Hepatic stellate cell (primary cell): ENCODE data around the gene INCENP.
A peak's percentile ranks its signal among the peaks of the same experiment; 100 is the strongest.

Experiments
- DNase-seq: peaks from one replicate; pipeline ENCODE4 v3.0.0; 2011; ENCODE audit warnings: low spot score

The INCENP gene

DNA sequence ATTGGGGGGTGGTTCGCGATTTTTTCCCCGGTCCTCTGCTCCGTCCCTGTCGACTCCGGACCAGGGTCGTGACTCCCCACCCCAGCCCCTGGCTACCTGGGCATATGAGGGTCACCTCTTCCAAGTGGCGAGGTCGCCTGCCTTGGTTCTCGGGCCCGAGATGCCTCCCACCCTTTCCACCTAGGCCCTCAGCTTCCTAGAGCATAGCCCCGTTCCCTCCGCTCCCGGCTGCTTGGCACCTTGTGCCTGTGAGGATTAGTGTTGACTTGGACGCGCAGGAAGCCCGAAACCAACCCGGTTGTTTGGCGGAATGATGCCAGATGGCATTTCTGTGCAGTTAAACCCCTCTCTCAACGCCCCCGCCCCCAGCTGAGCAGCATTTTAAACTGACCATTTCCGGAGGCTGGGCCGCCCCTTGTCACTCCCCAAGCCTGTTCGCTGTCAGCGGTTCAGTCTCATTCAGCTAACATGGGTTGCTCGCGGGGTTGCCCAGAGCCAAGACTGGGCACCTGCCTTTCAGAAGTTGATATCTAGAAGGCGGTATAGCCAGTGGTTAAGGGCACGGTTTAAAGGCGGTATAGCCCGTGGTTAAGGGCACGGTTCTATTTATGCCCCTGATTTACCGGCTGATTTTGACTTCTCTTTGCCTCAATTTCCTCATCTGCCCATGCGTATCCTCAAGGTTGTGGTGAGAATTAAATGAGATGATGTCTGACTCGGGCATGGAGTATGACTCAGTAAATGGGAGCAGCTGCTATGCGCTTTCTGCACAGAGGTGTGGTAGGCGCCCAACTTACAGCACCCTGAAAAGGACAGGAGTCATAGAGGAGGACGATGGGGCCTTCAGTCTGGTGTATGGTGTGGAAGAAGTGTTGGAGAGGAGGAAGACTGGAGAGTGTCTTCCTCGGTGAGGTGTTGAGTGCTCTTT is 639 bp downstream of the INCENP start:
- DNase-seq, result peak; percentile 50

DNA sequence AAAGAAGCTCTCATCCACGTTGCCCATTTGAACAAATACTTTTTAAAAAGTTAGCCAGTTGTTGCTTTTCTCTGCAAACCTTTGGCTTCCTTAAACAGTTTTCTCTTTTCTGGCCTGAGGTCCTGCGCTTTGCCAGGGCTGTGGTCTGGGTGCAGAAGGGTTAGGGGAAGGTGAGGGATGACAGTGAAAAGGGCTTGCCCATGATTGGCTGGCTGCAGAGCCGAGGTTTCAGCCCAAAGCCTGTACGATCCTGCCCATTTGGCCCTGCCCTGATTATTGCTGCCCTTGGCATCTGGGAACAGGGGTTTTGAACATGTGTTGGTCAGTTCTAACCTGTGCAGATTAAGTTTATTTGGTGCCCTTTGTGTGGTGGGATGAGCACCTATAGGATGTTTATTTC is 1.5 kb downstream of the INCENP start:
- no peak for DNase-seq

DNA sequence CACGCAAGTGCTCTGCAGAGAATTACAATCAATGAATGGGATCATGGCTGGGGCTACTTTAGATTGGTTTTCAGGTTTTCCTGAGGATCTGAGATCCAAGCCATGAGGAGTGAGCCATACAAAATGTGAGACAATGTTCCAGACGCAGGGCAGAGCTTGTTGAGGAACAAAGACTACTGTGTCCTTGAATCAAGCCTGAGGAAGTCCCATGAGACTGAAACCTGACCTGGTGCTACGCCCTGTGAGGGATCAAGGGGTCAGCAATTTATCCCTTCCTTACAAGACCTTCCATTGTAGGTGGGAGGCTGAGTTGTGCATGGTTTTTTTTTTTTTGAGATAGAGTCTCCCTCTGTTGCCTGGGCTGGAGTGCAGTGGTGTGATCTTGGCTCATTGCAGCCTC is 2.1 kb downstream of the INCENP start:
- DNase-seq, result no peak

DNA sequence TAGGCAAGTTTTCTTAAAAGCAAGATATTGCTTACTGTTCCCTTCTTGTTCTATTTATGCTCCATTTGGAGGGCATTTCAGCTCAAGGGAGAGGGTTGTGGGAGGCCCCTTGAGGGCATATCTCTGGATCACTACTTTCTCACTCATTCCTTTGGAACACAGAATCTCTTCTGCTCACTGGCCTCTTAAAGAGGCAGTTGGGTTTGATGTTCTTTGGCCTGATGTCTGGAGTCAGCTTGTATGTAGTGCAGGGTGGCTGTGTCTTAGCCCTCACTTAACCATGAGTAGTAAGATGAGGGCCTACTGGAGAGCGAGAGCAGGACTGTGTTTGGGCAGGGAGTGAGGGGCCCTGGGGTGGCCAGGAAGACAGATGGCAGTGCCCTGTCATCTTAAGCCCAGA is 3.6 kb downstream of the INCENP start:
- no peak for DNase-seq

DNA sequence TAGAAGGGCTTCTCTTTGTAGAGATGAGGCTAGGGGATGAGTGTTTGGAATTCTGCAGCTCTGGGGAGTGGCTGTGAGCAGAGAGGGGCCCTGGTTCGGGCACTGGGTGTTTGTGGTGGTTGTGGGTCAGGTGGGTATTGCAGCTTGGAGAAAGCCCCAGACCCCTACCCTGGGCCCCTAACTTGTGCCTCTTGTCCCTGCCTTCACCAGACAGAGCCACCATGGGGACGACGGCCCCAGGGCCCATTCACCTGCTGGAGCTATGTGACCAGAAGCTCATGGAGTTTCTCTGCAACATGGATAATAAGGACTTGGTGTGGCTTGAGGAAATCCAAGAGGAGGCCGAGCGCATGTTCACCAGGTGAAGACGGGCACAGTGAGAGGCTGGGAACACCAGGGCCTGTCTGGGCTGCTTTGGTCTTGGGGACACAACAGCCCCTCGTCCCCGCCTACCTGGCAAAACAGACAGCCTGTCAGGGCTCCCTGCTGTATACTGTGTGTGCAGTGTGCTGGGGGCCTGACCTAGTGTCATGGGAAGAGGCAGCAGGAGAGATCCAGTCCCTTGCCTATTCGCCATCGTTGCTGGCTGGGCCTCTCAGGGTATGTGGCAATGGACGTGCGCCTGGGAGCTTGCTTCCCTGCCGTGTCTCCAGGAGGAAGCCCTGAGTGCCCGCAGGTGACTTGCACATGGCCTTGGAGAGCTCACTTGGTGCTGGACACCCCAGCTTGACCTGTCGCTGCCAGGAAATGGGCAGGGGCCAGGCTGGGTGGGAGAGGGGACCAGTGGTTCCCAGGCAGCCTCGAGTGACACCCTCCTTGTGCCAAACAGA is 4.3 kb downstream of the INCENP start:
- no peak for DNase-seq

DNA sequence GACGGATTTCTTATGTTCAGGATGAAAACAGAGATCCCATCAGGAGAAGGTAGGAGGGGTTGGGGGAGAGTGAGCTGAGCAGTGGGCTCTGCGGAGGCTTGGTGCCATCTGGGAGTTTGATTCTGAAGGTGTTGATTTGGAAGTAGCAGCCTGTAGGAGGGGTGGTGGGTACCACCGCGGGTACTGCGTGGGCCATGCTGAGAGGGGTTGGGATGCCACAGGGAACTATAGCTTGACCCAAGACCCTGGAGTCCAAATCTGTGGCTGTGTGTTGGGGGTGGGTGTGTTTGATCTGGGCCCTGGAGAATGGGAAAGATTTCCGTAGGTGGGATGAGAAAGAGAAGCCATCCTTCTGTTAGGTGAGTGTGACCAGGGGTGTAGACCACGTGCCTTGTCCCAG is 5.0 kb downstream of the INCENP start:
- DNase-seq, result no peak

DNA sequence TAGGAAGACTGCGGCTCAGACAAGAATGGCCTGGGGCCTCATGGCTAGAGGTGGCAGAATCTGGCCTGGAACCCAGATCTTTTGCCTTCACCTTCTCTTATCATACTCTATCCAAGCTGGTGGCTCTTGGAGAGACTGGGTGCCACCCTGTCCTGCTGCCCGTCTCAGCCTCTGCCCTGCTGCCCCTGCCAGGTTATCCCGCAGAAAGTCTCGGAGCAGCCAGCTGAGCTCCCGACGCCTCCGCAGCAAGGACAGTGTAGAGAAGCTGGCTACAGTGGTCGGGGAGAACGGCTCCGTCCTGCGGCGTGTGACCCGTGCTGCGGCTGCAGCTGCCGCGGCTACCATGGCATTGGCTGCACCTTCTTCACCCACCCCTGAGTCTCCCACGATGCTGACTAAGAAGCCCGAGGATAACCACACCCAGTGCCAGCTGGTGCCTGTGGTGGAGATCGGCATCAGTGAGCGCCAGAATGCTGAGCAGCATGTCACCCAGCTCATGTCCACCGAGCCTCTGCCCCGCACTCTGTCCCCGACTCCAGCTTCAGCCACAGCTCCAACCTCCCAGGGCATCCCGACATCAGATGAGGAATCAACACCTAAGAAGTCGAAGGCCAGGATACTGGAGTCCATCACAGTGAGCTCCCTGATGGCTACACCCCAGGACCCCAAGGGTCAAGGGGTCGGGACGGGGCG is 5.9 kb downstream of the INCENP start:
- DNase-seq, result no peak

DNA sequence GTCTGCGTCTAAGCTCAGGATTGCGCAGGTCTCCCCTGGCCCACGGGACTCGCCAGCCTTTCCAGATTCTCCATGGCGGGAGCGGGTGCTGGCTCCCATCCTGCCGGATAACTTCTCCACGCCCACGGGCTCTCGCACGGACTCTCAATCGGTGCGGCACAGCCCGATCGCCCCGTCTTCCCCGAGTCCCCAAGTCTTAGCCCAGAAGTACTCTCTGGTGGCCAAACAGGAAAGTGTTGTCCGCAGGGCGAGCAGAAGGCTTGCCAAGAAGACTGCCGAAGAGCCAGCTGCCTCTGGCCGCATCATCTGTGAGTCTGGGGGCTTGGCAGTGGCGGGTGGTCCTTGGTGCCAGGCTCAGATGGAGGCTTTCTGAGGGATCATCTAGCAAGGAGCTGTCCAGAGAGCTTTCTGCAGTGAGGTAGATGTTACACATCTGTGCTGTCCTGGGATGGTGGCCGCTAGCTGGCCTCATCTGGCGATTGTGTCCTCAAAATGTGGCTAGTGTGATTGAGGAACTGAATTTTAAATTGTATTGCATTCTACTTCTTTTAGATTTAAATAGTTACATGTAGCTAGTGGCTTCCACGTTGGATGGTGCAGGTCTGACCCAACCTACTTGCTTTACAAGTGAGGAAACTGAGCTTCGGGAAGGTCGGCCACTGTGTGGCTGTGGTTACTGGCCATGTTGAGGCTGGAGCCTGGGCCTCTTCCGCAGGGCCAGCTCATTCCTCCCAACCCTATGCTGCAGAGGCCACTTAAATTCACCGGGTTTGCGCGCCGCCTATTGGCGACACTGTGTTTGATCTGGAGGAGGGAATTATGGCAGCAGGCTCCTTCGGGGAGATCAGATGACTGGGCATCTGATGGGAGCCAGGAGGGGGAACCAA is 6.7 kb downstream of the INCENP start:
- DNase-seq, result no peak

DNA sequence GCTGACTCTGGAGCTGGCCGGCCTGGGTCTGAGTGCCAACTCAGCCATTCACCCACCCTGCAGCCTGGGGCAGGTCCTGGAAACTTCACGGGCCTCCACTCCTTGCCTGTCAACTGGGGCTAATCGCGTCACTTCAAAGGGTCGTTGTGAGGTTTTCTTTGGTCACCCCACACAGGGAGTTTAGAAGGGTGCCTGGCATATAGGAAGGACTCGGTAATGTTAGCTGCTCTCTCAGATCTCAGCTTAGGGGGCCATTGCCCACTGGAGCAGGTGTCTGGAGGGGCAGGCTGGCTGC is 7.3 kb downstream of the INCENP start:
- DNase-seq, result no peak

DNA sequence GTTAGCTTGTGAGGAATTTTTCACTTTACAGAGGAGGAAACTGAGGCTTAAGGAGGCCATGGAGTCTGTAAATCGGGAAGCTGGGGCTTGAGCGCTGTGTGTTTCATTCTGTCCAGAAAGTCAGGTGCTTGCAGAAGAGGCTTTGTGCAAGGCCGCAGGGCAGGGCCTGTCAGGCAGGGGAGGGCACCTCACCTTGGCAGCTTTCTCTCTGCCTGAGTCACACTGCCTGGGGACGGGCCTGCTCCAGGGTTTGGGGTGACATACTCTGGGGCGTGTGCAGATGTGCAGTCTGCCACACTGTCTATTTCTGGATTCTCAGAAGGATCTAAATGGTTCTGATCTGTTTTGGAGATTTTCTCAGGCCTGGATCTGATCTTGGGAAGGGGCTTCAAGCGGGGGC is 8.4 kb downstream of the INCENP start:
- DNase-seq, result no peak

DNA sequence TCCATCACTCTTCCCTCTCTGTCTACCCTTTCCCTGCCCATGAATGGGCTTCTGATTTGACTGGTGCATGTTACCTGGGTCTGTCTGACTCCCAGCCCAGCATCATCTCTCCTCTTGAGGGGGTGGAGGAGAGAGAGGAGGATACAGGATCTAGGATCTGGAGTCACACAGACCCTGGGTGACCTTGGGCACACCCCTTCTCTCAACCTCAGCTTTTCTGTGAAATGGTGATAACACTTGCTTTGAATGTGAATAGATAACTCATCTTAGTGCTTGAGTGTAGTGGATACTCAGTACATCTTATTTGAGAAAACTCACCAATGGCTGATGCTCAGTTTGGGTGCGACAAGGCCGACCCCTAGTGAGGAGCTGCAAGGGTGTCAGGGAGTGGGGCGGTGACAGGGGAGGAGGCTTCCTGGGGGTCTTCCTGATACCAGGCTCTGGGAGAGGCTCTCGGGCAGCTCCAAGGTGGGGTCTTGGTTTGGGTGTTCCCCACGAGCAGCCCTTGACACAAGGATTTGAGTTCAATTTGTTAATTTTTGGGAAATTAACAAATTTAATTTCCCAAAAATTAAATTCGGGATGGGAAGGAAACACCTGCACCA is 9.0 kb downstream of the INCENP start:
- DNase-seq, result no peak

DNA sequence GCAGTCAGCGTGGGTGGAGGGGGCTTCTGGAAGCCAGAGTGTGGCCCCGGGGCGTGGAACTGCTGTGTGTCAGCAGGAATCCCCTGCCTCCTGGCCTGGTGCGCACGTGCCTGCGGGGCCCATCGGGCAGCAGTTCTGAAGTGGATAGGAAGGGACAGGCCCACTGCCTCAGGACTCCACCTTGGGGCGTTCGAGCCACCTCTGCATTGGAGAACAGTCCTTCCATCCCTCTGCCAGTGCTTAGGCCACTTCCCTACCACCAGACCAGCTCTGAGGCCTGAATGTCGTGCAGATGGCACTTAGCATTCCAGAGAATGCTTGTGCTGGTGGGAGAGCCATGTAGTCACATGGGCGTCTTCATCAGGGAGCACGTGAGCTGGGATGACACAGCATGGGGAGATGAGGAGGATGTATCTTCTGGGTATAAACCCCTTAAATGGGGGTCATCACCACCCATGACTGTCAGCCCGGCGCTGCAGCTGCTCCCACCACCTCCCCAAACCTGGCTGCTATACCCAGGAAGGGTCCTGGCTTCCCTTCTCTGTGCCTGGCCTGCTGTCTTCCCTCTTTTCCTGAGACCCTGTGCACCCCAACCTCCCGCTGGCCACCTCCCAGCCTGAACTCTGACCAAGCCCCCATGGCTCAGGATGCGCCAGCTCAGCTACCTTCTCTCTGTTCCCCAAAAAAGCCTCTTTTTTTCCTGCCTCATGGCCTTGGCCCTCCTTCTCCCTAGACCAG is 9.7 kb downstream of the INCENP start:
- no peak for DNase-seq

DNA sequence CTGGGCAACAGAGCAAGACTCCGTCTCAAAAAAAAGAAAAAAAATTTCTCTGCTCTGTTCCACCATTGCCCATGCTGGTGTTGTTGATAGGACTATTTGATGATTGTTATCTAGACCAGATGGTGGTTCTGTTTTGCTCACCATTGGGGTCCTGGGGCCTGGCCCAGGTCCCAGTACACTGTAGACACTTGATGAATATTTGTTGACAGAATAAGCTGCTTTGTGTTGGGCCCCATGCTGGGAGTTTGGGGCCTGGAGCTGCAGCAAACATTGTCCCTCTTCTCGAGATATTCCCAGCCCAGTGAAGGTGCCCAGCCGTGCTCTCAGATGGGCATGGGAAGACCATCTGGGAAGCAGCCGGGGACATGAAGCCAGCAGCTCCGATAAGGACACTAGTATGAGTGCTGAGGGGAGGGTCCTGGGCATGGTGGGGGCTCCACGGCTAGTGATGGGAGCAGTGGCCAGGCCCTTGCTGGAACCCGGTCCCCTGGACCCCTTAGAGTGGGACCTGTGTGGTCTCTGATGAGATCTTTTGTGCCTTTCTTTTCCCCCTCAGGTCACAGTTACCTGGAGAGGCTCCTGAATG is 13.6 kb downstream of the INCENP start:
- DNase-seq, result no peak

DNA sequence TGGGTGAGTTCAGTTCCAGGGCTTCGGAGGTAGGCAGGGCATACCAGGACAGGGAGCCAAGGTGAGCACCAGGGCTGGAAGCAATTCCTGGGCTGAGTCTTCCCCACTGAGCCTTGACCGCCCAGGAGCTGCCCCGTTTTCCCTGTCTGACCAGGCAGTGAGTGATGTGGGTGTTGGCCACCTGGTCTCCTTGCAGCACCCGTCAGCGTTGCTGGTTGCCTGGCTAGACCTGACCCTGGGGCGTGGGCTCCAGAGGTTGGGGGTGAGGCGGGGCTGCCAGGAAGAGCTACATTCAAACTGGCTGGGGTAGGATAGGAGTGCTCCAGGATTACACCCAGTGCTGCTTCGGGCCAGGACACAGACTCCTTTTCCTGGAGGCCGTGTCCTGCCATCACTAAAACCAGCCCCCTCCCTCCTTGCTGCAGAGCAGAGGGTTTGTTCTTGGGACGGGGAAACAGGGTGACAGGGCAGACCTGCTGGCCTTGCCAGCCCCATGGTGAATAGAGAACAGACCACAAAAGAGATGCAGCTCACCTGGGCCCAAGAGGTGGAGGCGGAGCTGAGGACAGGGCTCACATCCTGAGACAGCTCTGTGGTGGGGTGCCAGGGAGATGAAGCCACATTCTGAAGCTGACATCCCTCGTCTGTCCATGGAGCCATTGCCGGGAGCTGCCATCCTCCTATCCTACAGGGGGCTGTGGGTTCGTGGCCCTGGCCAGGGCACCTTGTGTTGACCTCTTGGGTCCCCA is 14.2 kb downstream of the INCENP start:
- no peak for DNase-seq

DNA sequence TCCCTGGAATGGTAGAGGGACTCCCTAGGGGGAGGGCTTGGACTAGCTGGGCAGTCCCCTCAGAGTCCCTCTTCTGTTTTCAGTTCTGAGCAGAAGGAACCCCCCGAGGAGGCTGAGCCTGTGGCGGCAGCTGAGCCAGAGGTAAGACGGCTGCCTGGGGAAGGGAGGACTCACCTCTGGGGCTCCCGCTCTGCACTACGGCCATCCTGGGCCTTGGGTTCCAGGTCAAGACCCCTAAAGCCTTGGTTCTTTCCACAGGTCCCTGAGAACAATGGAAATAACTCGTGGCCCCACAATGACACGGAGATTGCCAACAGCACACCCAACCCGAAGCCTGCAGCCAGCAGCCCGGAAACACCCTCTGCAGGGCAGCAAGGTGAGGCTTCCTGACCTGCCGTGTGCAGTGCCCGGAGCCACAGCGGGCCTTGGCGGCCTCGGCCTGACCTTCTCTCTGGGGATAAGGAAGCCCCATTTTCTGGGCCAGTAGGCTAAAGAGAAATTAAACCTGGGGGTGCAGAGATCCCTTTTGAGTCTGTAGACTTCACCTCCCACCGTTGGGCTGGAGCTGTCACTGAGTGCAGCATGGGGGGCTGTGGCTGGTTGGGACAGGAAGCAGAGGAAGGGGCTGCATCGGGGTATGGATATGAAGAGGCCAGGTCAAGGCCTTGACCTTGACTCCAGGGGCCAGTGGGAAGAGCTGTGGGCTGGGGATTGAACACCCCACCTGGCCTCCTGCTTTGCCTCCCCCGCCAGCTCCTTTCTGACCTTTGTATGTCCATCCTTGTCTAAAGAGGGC is 15.0 kb downstream of the INCENP start:
- no peak for DNase-seq

DNA sequence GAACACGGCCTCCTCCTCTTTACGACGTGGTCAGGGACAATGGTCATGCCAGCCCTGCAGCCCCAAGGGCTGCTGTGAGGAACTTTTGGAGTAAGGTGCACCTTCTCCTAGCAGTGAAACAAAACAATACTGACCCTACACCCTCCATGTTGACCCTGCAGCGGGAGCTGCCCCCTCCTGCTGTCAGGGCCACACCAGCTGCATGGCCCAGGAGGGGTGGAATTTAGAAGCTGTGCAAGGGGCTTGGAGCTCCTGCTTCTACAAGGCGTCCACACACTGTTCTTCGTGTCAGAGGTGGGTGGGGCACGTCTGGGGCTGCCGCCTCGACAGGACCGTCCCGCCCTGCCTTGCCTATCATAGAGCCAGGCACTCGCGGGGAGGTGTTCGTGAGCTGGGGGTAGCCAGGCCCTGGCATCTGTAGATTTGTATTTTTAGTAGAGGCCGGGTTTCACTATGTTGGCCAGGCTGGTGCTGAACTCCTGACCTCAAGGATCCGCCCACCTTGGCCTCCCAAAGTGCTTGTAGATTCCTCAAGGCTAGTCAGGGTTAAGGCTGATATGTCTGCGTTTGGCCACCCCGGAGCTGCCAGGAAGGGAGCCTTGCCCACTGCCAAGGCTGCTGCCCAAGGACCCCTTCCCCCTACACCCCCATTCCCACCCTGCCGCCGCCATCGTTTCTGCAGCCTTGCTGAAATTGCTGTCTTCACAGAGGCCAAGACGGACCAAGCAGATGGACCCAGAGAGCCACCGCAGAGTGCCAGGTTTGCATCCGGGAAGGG is 15.9 kb downstream of the INCENP start:
- DNase-seq, result no peak

DNA sequence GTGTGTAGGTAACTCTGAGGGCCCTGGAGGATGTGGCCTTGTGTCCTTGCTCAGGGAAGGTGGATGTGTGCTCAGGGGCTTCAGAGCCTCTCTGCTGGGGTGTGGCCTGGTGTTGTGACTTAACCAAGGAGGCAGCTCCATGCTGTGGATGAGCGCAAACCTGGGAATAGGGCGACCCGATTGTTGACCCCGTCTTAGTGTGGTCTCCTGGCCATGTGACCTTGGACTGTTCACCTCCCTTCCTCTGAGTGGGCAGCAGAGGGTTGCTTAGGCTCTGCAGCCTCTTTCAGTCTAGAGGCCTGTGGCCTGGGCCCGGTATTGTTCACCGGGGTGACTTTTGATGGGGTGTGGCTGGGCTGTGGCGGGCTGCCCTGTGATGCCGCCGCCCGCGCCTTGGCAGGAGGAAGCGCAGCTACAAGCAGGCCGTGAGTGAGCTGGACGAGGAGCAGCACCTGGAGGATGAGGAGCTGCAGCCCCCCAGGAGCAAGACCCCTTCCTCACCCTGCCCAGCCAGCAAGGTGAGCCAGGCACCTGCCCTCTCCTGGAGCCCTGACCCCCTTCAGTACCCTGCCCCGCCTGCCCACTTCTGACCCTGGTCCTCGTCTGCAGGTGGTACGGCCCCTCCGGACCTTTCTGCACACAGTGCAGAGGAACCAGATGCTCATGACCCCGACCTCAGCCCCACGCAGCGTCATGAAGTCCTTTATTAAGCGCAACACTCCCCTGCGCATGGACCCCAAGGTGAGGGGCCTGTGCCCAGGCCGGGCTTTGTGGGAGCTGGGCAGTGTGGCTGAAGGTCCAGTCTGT is 16.7 kb downstream of the INCENP start:
- no peak for DNase-seq
